GM19240 (cell line): Measurements from ENCODE around the gene DDX47.
"Not testable (repeated sequence)": the region's sequence is repeated elsewhere in the genome, so short reads cannot be mapped to it uniquely, and the experiment has no call there.

ENCODE experiments used
- DNase-seq: peaks from one replicate; pipeline ENCODE4 v3.0.0; 2011; ENCODE audit warnings: low spot score; ENCODE audit not compliant: insufficient read length

Gene DDX47

DNA sequence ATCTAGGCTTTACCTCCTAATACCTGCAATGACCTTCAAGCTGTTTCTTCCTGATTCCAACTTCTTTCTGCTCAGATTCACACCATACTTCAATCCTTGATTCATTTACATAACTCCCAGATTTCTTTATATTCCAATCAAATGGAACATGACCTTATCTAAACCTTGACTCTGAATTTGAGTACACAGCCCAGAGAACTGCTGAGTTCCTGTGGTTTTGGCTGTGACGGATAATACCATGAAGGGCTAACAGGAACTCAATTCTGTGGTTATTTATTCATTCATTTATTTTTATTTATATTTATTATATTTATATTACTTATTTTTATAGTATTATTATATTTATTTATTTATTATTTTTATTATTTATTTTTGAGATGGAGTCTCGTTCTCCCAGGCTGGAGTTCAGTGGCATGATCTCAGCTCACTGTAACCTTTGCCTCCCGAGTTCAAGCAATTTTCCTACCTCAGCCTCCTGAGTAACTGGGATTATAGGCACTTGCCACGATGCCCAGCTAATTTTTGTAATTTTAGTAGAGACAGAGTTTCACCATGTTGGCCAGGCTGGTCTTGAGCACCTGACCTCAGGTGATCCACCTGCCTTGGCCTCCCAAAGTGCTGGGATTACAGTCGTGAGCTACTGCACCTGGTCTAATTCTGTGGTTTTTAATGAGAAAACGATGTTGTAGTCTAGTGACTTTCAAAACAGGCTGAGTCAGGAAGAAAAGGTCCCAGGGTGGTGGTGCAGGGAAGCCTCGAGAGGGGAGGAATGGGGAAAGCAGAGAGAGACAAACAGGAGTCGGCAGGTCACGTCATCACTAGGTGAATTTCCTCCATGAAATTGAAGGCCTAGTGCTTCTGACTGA lies 16.0 kb upstream of the DDX47 start:
- no peak for DNase-seq

- DNase-seq: no peak
These were observed 15.4 kb upstream of the DDX47 start for GRCh38 chr12:12797794-12798152.

DNA sequence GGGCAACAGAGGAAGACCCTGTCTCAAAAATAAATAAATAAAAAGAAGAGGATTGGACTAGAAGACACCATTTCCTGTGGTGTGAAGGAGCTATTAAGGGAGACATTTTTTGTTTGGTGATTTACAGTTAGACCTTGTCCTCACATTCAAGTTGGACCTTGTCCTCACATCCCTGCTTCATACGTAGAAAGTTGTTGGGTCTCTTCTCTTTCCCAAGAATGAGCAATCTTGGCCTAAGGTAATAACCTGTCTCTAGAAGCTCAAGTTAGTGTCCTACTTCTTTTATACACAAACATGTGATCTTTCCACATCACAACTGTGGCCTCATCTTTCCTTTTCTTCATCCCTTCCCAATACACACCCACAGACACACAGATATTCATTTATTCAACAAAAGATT lies 14.7 kb upstream of the DDX47 start:
- no peak for DNase-seq

DNA sequence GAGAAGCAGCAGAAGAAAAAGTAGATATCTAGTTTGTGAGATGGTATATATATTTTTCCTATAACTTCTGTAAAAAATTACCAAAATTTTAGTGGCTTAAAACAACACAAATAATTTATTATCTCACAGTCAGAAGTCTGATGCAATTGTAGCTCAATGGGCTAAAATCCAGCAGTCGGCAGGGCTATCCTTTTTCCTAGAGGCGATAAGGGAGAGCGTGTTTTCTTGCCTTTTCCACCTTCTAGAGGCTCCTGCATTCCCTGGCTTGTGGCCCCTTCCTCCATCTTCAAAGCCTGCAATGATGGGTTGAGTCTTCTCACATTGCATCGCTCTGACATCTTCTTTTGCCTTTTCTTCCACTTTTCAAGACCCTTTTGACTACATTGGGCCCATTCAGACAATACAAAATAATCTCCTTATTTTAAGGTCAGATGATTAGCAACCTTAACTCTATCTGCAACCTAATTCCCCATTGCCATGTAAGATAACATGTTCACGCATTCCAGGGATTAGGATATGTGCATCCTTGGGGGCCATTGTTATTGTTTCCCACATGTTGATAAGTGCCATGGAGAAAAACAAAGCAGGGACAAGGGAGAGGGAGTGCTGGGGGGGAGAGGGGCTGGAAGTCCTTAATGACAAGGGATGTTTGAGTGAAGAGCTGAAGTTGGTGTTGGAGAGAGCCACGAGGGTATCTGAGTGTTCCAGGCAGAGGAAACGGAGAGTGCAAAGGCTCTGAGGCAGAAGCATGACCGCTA lies 13.8 kb upstream of the DDX47 start:
- no peak for DNase-seq

DNA sequence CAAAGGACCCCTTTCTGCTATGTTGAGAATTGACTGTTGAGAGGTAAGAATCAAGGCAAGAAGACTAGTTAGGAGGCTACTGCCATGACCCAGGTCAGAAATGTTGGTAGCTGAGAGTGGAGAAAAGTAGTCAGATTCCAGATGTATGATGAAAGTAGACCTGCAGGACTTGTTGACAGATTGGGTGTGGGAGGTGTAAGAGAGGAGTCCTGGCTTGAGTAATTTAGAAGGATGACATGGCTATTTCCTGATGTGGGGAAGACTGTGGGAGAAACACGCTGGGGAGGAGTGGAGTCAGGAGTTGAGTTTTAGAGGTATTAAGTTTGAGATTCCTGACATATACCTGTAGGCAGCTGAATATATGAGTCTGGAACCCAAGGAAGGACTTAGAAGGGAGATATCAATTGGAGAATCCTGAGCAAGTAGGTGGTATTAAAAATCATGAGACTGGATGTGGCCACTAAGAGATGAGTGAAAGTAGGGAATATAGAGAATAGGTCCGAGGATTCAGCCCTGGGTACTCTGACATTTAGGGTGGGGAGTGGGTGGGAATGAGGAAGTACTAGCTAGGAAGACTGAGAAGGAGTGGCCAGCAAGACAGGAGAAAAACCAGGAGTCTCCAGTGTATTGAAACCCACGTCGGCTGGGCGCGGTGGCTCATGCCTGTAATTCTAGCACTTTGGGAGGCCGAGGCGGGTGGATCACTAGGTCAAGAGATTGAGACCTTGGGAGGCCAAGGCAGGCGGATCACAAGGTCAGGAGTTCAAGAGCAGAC lies 12.6 kb upstream of the DDX47 start:
- no peak for DNase-seq

- not testable (repeated sequence) for DNase-seq
These were observed 11.5 kb upstream of the DDX47 start for GRCh38 chr12:12801656-12802055.

DNA sequence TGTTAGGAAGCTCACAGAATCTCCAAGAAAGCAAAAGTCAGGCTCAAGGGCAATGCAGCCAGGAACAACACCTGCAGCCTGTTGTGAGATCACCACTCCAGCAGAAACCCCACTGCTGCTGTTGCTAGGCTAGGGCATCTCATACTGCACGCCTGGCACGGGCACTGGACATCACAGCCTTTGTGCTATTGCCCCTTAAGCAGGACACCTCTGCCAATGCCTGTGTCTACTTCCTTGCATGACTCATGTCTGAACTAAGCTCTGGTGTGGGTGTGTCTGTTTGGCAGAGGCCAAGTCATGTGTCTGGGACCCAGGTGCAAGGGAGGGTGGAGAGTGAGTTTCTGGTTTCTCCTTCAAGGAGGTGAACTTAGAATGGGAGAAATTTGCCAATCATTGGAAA lies 10.0 kb upstream of the DDX47 start:
- DNase-seq: peak; percentile 60

DNA sequence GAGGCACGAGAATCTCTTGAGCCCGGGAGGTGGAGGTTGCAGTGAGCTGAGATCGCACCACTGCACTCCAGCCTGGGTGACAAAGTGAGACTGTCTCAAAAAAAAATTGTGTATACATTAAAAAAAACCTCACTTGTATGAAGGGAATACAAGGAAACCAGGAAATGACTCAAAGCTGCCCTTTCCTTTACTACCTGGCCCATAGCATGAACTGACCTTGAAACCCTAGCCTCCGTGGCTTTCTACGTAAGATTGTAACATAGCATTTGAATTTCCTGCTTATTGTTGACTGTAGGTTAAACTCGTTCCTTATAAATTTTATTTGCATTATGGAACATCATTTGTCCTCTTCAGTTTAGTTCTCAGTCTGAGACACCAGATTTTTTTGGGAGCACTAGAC lies 9.1 kb upstream of the DDX47 start:
- DNase-seq: no peak

DNA sequence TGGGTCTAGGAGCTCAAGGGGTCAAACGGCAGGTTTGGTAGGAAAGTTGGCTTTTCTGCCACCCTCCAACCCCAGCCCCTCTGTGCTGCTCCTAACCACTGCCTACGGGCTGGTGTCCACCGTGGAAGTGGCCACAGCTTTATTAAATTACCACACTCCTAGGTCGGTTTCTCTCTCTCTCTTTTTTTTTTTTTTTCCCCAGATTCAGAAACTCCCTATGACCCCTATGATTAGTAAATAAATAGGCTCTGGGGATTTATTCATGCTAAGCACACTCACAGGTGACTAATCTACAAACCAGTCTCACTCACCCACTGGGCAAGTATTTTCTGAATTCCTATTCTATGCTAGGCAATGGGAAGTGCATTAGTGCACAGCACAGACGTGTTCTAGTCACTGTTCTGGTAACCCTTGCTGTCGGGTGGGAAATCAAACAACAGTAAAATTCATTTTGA lies 8.7 kb upstream of the DDX47 start:
- DNase-seq: no peak

GRCh38 chr12:12806784-12807516 lies 6.2 kb upstream of the DDX47 start:
- no peak for DNase-seq

GRCh38 chr12:12807517-12807903 lies 5.6 kb upstream of the DDX47 start:
- not testable (repeated sequence) for DNase-seq

GRCh38 chr12:12807970-12808702 lies 5.0 kb upstream of the DDX47 start:
- DNase-seq: peak; percentile 28

- no peak for DNase-seq
These were observed 2.6 kb upstream of the DDX47 start for GRCh38 chr12:12810553-12811021.

GRCh38 chr12:12811343-12811742 lies 1.8 kb upstream of the DDX47 start:
- no peak for DNase-seq

DNA sequence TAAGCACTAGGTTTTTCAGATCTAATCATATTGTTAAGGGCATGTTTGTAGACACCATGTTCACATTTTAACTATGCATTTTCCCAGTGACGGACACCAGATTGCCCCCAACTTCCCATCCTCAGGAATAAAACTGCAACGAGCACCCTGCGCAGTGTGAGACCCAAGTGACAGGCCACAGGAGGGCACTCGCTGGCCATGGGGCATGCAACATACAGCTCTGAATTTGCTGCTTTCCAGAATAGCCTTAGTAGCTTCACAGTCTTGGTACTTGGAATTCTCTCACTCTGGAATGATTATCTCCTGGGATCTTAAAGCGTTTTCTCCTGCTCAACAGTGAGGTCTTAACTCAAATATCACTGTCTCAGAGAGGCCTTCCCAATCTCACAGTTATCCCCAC lies 972 bp upstream of the DDX47 start:
- DNase-seq: no peak

- no peak for DNase-seq
These were observed 477 bp upstream of the DDX47 start for GRCh38 chr12:12812618-12813119.

DNA sequence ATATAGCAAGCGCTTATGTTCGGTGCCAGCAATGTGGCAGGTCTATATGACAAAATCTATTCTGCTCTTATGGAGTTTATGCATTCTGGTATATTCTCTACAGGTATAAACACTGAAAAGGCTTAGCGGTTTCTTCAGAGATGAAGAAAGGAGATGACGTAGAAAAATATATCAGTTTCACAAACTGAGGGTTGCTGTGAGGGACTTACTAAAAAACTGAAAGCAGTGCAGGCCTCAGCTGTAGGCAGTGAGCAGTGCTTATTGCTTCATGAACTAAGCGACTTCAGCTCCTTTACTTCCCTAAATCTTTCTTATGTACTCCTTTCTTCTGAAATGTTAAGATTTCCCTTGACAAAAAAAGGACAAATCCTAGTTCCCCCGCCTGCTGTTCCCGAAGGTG lies 4.5 kb downstream of the DDX47 start:
- no peak for DNase-seq

DNA sequence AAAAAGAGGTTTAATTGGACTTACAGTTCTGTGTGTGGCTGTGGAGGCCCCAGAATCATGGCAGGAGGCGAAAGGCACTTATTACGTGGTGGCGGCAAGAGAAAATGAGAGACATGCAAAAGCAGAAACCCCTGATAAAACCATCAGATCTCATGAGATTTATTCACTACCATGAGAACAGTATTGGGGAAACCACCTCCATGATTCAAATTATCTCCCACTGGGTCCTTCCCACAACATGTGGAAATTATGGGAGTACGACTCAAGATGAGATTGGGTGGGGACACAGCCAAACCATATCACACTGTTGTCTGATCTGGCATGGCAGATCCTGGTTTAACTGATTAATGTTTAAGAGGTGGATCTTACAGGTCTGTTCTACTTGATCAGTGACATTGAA lies 5.6 kb downstream of the DDX47 start:
- no peak for DNase-seq

DNA sequence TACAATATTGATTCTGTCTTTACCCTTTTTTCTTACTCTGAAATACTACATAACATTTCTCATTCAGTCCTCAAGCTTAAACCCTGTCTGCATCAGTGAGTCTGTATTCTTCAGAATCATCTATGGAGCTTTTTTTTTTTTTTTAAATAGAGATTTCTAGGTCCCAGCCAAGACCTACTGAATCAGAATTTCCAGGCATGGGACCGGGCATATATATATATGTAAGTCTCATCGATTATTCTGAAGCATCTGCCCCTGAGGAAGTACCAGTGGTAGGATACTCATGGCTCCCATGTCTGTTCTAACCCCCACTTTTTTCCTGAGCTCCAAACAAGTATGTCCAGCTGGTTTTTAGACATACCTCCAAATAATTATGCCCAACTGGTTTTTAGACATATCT lies 6.1 kb downstream of the DDX47 start:
- no peak for DNase-seq

- DNase-seq: no peak
These were observed 6.7 kb downstream of the DDX47 start for GRCh38 chr12:12819752-12820311.
